Thoracic aorta (tissue), 2 donors: Measurements from ENCODE around the gene STAB1. TPM values are rescaled to one million over a fixed set of nuclear protein-coding genes. Genes with fewer than 3 reads are reported as not detected.

ENCODE experiments used
- ATAC-seq: fragments of 150-250 bp; one replicate; pipeline ENCODE4 v1.8.0; 2017; ENCODE audit warnings: low read depth; ENCODE audit not compliant: insufficient number of reproducible peaks, low FRiP score
- DNase-seq: peaks from one replicate; pipeline ENCODE4 v3.0.0-alpha.2; 2020; ENCODE audit warnings: low spot score
- H3K27ac ChIP-seq, 2 donors: fragments of 200-600 bp; sonication (generic); 1 replicate in 1 of 2; 2 replicates in 1 of 2; pipeline ENCODE4 v1.5.1; 2016; ENCODE audit warnings: mild to moderate bottlenecking in 2 of 2, moderate library complexity in 2 of 2
- H3K27me3 ChIP-seq: fragments of 200-600 bp; sonication (generic); replicated peaks from 2 replicates; pipeline ENCODE4 v1.6.0; 2016; ENCODE audit warnings: mild to moderate bottlenecking; ENCODE audit not compliant: insufficient read depth
- H3K36me3 ChIP-seq: fragments of 200-600 bp; sonication (generic); one replicate; pipeline ENCODE4 v1.5.1; 2016
- H3K4me1 ChIP-seq, 2 donors: fragments of 200-600 bp; sonication (generic); 1 replicate in 1 of 2; 2 replicates in 1 of 2; pipeline versions ENCODE4 v1.5.1 to v1.6.0; 2016; ENCODE audit warnings: low read depth in 2 of 2, mild to moderate bottlenecking in 1 of 2; ENCODE audit not compliant: control insufficient read depth in 1 of 2
- H3K4me3 ChIP-seq: fragments of 200-600 bp; sonication (generic); 2 replicates; pipeline ENCODE4 v1.5.1; 2016; ENCODE audit warnings: mild to moderate bottlenecking
- H3K9me3 ChIP-seq: fragments of 200-600 bp; sonication (generic); 2 replicates; pipeline ENCODE4 v1.5.1; 2016
- total RNA-seq, 2 donors: library from RNA; depleted of rRNA; stranded (reverse); fragments of >200 nt; gene quantifications; one replicate each; pipeline versions ENCODE4 v1.1.0 to v1.2.3, GENCODE V29; 2016
- TF ChIP-seq, protein P1 (sequence below): fragments of 200-600 bp; sonication (generic); IDR thresholded peaks from one replicate; pipeline ENCODE4 v1.5.1; 2019; ENCODE audit warnings: antibody characterized with exemption

STAB1 gene
- total RNA-seq, 2 donors from 2014 or later = 249 to 837 TPM

DNA sequence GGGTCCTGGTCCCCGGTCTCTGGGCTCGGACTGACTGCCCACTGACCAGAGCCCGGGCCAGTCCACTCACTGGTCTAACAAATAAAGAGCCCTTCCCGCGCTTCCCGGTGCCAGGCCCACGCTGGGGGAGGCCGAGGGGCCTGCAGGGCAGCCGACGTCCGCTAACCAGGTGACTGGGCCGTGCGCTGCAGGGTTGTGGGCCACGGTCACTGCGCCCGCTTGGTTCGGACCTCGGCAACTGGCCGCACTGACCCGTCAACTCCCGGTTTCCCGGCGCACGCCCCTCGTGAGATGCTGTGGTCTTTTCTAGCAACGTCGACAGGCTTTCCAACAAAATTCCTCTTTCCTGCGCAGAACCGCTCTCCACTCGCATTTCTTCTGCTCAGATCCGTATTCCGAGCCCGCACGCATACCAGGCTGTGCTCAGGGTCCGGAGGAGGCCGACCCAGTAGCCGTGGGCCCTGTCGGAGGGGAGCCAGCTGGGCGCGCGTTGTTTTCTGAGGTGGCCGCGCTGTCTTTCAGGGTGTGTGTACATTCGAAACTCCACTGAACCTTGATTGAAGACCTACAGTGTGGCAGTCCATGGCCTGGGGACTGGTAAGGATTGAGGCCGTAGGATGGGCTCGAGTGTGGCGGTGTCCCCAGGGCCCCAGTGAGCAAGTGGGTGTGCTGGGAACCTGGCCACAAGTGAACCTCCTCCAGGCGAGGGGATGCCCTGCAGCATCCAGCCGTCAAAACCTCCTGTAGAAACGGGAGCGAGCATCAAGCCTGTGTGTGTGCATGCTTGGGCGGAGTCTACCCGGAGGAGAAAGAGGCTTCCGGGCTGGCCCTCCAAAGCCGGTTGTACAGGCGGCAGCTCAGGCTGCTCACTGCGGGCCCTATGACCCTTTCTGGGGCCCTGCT, 39.4 kb downstream of the STAB1 start:
- peak overlapping the region; percentile 80 for H3K4me3 ChIP-seq
- TF ChIP-seq, protein P1, sequence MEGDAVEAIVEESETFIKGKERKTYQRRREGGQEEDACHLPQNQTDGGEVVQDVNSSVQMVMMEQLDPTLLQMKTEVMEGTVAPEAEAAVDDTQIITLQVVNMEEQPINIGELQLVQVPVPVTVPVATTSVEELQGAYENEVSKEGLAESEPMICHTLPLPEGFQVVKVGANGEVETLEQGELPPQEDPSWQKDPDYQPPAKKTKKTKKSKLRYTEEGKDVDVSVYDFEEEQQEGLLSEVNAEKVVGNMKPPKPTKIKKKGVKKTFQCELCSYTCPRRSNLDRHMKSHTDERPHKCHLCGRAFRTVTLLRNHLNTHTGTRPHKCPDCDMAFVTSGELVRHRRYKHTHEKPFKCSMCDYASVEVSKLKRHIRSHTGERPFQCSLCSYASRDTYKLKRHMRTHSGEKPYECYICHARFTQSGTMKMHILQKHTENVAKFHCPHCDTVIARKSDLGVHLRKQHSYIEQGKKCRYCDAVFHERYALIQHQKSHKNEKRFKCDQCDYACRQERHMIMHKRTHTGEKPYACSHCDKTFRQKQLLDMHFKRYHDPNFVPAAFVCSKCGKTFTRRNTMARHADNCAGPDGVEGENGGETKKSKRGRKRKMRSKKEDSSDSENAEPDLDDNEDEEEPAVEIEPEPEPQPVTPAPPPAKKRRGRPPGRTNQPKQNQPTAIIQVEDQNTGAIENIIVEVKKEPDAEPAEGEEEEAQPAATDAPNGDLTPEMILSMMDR = no peak
- peak overlapping the region; percentile 71 to 76 for H3K27ac ChIP-seq
- H3K27me3 ChIP-seq = no peaks in the 10 kb centered on the region
- no peaks in the 10 kb centered on the region for H3K36me3 ChIP-seq
- ATAC-seq (no peak), DNase-seq (no peak)
- peaks cover 24 to 74% of the 10 kb centered on the region in 2 donors for H3K4me1 ChIP-seq
- no peaks in the 10 kb centered on the region for H3K9me3 ChIP-seq

DNA sequence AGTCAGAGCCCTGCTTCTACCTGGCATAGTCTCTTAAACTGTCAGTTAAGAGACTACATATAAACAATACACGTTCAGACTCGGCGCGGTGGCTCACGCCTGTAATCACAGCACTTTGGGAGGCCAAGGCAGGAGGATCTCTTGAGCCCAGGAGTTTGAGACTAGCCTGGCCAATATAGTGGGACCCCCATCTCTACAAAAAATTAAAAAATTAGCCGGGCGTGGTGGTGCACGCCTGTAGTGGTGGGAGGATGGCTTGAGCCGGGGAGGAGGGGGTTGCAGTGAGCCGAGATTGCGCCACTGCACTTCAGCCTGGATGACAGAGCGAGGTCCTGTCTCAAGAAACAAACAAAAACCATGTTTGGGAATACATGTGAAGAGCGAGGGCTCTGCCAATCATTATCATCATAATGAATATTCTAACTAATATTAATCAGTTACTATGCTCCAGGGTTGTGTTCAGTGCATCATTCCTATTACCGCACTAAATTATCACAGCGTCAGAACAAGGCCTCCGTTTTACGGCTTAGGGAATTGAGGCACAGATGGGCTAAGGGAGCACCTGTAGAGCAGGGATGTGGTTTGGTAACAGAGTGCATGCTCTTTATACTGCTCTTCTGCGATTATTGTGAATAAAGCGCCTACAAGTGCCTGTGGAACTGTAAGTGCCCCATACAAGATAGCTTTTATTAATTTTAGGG, 40.4 kb downstream of the STAB1 start:
- Histone ChIP-seq H3K36me3 (no peaks in the 10 kb centered on the region), H3K4me1 (peaks cover 19 to 70% of the 10 kb centered on the region in 2 donors), H3K9me3 (no peaks in the 10 kb centered on the region), H3K27me3 (no peaks in the 10 kb centered on the region), H3K4me3 (peak overlapping the region; percentile 78), H3K27ac (peak overlapping the region in 1 of 2 donors; percentile 76)
- TF ChIP-seq, protein P1 = no peak
- ATAC-seq (no peak), DNase-seq (no peak)

DNA sequence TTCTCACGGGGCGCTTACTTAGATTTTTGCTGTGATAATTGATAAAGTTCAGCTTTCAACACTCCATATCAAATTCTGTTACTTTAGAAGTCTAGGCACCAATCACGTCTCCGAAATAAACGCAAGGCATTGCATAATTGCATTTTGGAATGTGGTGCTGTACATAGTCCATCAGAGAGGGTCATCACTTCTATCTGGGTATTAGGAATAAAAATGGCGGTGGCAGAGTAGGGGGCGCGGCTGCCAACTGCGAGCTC, 40.9 kb downstream of the STAB1 start:
- Histone ChIP-seq H3K4me1 (peaks cover 19 to 66% of the 10 kb centered on the region in 2 donors), H3K4me3 (peak overlapping the region; percentile 78), H3K36me3 (no peaks in the 10 kb centered on the region), H3K27ac (no peak overlapping the region), H3K9me3 (no peaks in the 10 kb centered on the region), H3K27me3 (no peaks in the 10 kb centered on the region)
- ATAC-seq (no peak), DNase-seq (no peak)
- TF ChIP-seq, protein P1 = no peak

DNA sequence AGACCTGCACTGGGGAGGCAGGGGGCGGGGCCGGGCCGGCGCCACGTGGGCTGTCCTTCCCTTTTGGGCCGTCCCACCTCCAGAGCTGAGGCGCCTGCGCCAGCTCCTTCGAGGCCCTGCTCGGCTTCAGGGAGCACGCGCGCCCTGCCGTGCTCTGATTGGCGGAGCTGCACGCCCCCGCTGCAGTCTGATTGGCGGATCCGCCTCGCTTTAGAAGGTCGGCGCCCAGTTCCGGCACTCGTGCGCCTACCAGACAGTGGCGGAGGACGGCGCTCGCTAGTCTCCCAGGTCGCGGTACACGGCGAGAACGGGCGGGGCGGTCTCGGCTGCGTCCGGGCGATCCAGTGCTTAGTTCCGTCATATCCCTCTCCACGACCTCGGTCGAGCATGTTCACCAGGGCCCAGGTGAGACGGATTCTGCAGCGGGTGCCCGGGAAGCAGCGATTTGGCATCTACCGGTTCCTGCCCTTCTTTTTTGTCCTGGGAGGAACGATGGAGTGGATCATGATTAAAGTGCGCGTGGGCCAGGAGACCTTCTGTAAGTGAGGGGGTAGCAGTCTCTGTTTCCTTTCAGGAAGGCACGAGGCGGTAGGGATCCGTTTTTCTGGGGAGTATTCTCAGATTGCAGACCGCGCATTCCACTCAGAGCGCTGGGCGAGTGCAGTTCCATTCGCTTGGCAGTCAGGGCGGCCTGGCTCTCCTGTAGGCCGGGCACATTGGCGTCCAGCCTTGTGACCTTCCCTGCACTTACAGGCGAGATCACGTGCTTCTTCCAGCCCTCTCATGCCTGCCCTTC, 41.4 kb downstream of the STAB1 start, which contains the start of gene UQCC5:
Gene UQCC5 (plus strand): TSS at position 237 of the 796 bp plus-strand sequence. CDS start 151 bp downstream, at position 388.
- ATAC-seq (peak; percentile 87), DNase-seq (peak; percentile 91)
- no peaks in the 10 kb centered on the region for H3K27me3 ChIP-seq
- no peaks in the 10 kb centered on the region for H3K9me3 ChIP-seq
- peak within 1 kb of the TSS; percentile 78 for H3K4me3 ChIP-seq
- no peaks in the 10 kb centered on the region for H3K36me3 ChIP-seq
- TF ChIP-seq, protein P1 = no peak
- H3K4me1 ChIP-seq = peaks cover 19 to 62% of the 10 kb centered on the region in 2 donors
- H3K27ac ChIP-seq = peak within 1 kb of the TSS; percentile 76 to 91
